A549 (cell line): ENCODE results near the gene KCNIP4. TPM values are rescaled to one million over a fixed set of nuclear protein-coding genes. Genes with fewer than 3 reads are reported as not detected.

ENCODE experiments used
- ATAC-seq, 2 experiments: fragments of 200-7000 bp in 1 of 2; fragments of >200 bp in 1 of 2; cut with Nextera tagmentation in 1 of 2; cut with Tn5 transposase in 1 of 2; 3 replicates each; pipeline versions ENCODE4 v1.8.0 to v1.9.1; 2018 to 2020; ENCODE audit warnings: mild to moderate bottlenecking in 1 of 2, moderate library complexity in 1 of 2
- CTCF ChIA-PET: fragments of 300-600 bp; sonication (Branson Sonifier 250); formaldehyde crosslinking; extraction: SDS; loops from one replicate; lab custom pipeline; 2021; ENCODE audit warnings: antibody characterized with exemption, inconsistent platforms; lab: Yijun Ruan, JAX
- POLR2A ChIA-PET: fragments of 350-600 bp; formaldehyde crosslinking; extraction: SDS; loops from one replicate; lab custom pipeline; 2021; ENCODE audit warnings: antibody characterized with exemption, inconsistent platforms; lab: Yijun Ruan, JAX
- DNase-seq, 2 experiments: peaks; one replicate each; pipeline versions ENCODE4 v3.0.0 to v3.0.0-alpha.2; 2011 to 2016; ENCODE audit warnings: low read depth in 1 of 2, low spot score in 1 of 2
- FAIRE-seq: peaks from 2 replicates; lab custom pipeline; 2011; peaks lifted over from hg19 to GRCh38; lab: Jason Lieb, UNC
- H3K27ac ChIP-seq, 2 experiments: fragments of >200 bp; sonication (Bioruptor Twin); formaldehyde crosslinking; 3 replicates each; pipeline ENCODE4 v1.5.1; 2016 to 2017
- H3K4me1 ChIP-seq: fragments of >200 bp; sonication (Bioruptor Twin); formaldehyde crosslinking; 3 replicates; pipeline ENCODE4 v1.6.1; 2016
- H3K4me2 ChIP-seq: fragments of >200 bp; sonication (Bioruptor Twin); formaldehyde crosslinking; 3 replicates; pipeline ENCODE4 v1.6.1; 2016
- H3K4me3 ChIP-seq: fragments of >200 bp; sonication (Bioruptor Twin); formaldehyde crosslinking; 3 replicates; pipeline ENCODE4 v1.5.1; 2016
- H3K9me3 ChIP-seq: fragments of >200 bp; sonication (Bioruptor Twin); formaldehyde crosslinking; 3 replicates; pipeline ENCODE4 v1.6.1; 2016
- ATOH8 ChIP-seq: fragments of 250-450 bp; sonication (Bioruptor Pico); IDR thresholded peaks from 2 replicates; pipeline ENCODE4 v1.5.0; 2020; ENCODE audit warnings: low read depth, mild to moderate bottlenecking, moderate library complexity
- CBX2 ChIP-seq: fragments of 200-600 bp; sonication (generic); IDR thresholded peaks from 2 replicates; pipeline ENCODE4 v1.6.1; 2016; ENCODE audit warnings: low read depth, mild to moderate bottlenecking, borderline replicate concordance
- CBX8 ChIP-seq: fragments of 200-600 bp; sonication (generic); IDR thresholded peaks from 2 replicates; pipeline ENCODE4 v1.6.1; 2016
- CEBPB ChIP-seq, 2 experiments: fragments of >200 bp in 1 of 2; sonication (Bioruptor Twin) in 1 of 2; formaldehyde crosslinking in 1 of 2; IDR thresholded peaks; 2 replicates each; pipeline ENCODE4 v1.6.1; 2012 to 2016
- CHD4 ChIP-seq: fragments of 200-600 bp; sonication (generic); IDR thresholded peaks from 2 replicates; pipeline ENCODE4 v1.6.1; 2016; ENCODE audit warnings: antibody characterized with exemption, mild to moderate bottlenecking, borderline replicate concordance
- CTCF ChIP-seq: fragments of >200 bp; sonication (Bioruptor Twin); formaldehyde crosslinking; IDR thresholded peaks from 3 replicates; pipeline ENCODE4 v1.5.1; 2016
- EP300 ChIP-seq, 2 experiments: fragments of >200 bp; sonication (Bioruptor Twin); formaldehyde crosslinking; IDR thresholded peaks; 2 replicates in 1 of 2; 3 replicates in 1 of 2; pipeline ENCODE4 v1.6.1; 2016 to 2017
- ESRRA ChIP-seq: fragments of 150-350 bp; IDR thresholded peaks from 2 replicates; pipeline ENCODE4 v1.6.1; 2014; ENCODE audit warnings: mild to moderate bottlenecking, low read length, borderline replicate concordance
- FOSB ChIP-seq: fragments of 250-450 bp; sonication (Bioruptor Pico); IDR thresholded peaks from 2 replicates; pipeline ENCODE4 v1.5.0; 2020; ENCODE audit warnings: mild to moderate bottlenecking, moderate library complexity
- FOSL2 ChIP-seq, 2 experiments: fragments of 450-650 bp in 1 of 2; fragments of >200 bp in 1 of 2; sonication (Bioruptor Twin) in 1 of 2; formaldehyde crosslinking; IDR thresholded peaks; 2 replicates each; pipeline versions ENCODE4 v1.5.0 to v1.6.1; 2016 to 2020; ENCODE audit warnings: mild to moderate bottlenecking in 1 of 2, moderate library complexity in 1 of 2
- GATA3 ChIP-seq: IDR thresholded peaks from 2 replicates; pipeline ENCODE4 v1.6.1; 2012; ENCODE audit warnings: borderline replicate concordance
- HEYL ChIP-seq: fragments of 250-450 bp; sonication (Bioruptor Pico); IDR thresholded peaks from 2 replicates; pipeline ENCODE4 v1.8.0; 2021; ENCODE audit warnings: mild to moderate bottlenecking, moderate library complexity
- HOXB13 ChIP-seq: fragments of 250-450 bp; sonication (Bioruptor Pico); IDR thresholded peaks from 2 replicates; pipeline ENCODE4 v1.5.0; 2020; ENCODE audit warnings: low read depth, mild to moderate bottlenecking, moderate library complexity
- HOXB5 ChIP-seq: fragments of 250-450 bp; sonication (Bioruptor Pico); IDR thresholded peaks from 2 replicates; pipeline ENCODE4 v1.5.0; 2020; ENCODE audit warnings: mild to moderate bottlenecking, moderate library complexity
- MAX ChIP-seq: IDR thresholded peaks from 2 replicates; pipeline ENCODE4 v1.6.1; 2012
- NPAS2 ChIP-seq: fragments of 250-450 bp; sonication (Bioruptor Pico); IDR thresholded peaks from 2 replicates; pipeline ENCODE4 v1.8.0; 2022; ENCODE audit warnings: mild to moderate bottlenecking, moderate library complexity, borderline replicate concordance
- RARB ChIP-seq: fragments of 250-450 bp; sonication (Bioruptor Pico); IDR thresholded peaks from 2 replicates; pipeline ENCODE4 v1.8.0; 2021; ENCODE audit warnings: mild to moderate bottlenecking, moderate library complexity
- REST ChIP-seq: fragments of 200-600 bp; sonication (generic); IDR thresholded peaks from 2 replicates; pipeline ENCODE4 v1.6.1; 2016; ENCODE audit warnings: antibody characterized with exemption, mild to moderate bottlenecking, moderate library complexity
- SREBF2 ChIP-seq: fragments of 450-650 bp; IDR thresholded peaks from 2 replicates; pipeline ENCODE4 v1.6.1; 2014; ENCODE audit warnings: mild to moderate bottlenecking, moderate library complexity
- TP53 ChIP-seq: fragments of 250-450 bp; sonication (Bioruptor Pico); IDR thresholded peaks from 2 replicates; pipeline ENCODE4 v1.5.0; 2021; ENCODE audit warnings: mild to moderate bottlenecking, moderate library complexity
- ZFP36 ChIP-seq: fragments of 450-650 bp; IDR thresholded peaks from 2 replicates; pipeline ENCODE4 v1.6.1; 2014; ENCODE audit warnings: borderline replicate concordance; ENCODE audit not compliant: partially characterized antibody
- ZSCAN20 ChIP-seq: fragments of 250-450 bp; sonication (Bioruptor Pico); IDR thresholded peaks from 2 replicates; pipeline ENCODE4 v1.8.0; 2022; ENCODE audit warnings: mild to moderate bottlenecking, moderate library complexity
- WGBS: methylation state at CpG from one replicate; pipeline ENCODE4 v1.1.6; 2017; ENCODE audit errors: missing lambda C conversion rate; 5-methylcytosine and 5-hydroxymethylcytosine counted together
- polyA plus RNA-seq, 4 experiments: library from polyadenylated mRNA; depleted of rRNA in 3 of 4; stranded (reverse); fragments of >200 nt; fragmentation: RNase III in 1 of 4; extraction: RNeasy Plus Mini Kit Qiagen cat#74134 plus additional on column Dnase treatment in 1 of 4; gene quantifications; 2 replicates in 3 of 4; 3 replicates in 1 of 4; pipeline ENCODE4 v1.2.3, GENCODE V29; 2011 to 2017
- TF ChIP-seq, protein P1 (sequence below): fragments of 450-650 bp; IDR thresholded peaks from 2 replicates; pipeline ENCODE4 v1.6.1; 2014; ENCODE audit warnings: antibody characterized with exemption

The KCNIP4 gene
- polyA plus RNA-seq, 2 of the 4 experiments (the other 2 are of a cell fraction) = not detected

GRCh38 chr4:20954541-20954940 is 994.0 kb downstream of the KCNIP4 start:
- POLR2A ChIA-PET = no interaction called here
- H3K4me2 ChIP-seq = no peak overlapping the region
- no peak overlapping the region for H3K4me3 ChIP-seq
- TF ChIP-seq ZFP36 (no peak), ESRRA (no peak), CEBPB (IDR thresholded peaks at IDR 0.05) (no peak), HOXB5 (CRISPR knock-in tag) (no peak), NPAS2 (CRISPR knock-in tag) (no peak), CBX2 (no peak), REST (no peak), FOSB (no peak), FOSL2 (IDR thresholded peaks at IDR 0.05) (no peak), FOSL2 (CRISPR knock-in tag; IDR thresholded peaks at IDR 0.05) (no peak), SREBF2 (no peak), MAX (no peak), HOXB13 (CRISPR knock-in tag) (no peak), EP300 (IDR thresholded peaks at IDR 0.05) (no peak), GATA3 (no peak), CBX8 (no peak)
- TF ChIP-seq, protein P1, sequence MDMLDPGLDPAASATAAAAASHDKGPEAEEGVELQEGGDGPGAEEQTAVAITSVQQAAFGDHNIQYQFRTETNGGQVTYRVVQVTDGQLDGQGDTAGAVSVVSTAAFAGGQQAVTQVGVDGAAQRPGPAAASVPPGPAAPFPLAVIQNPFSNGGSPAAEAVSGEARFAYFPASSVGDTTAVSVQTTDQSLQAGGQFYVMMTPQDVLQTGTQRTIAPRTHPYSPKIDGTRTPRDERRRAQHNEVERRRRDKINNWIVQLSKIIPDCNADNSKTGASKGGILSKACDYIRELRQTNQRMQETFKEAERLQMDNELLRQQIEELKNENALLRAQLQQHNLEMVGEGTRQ = no peak
- WGBS = 32% methylated on average over 5 of the region's 5 CpGs
- H3K9me3 ChIP-seq = no peaks in the 10 kb centered on the region
- CTCF ChIA-PET = no interaction called here
- ATAC-seq (no peak), DNase-seq (no peak), FAIRE-seq (no peak)
- no peak overlapping the region for H3K27ac ChIP-seq
- H3K4me1 ChIP-seq = no peaks in the 10 kb centered on the region

GRCh38 chr4:20944961-20945360 is 1003.6 kb downstream of the KCNIP4 start:
- no peak overlapping the region for H3K4me3 ChIP-seq
- FAIRE-seq (no peak), ATAC-seq (no peak)
- H3K4me2 ChIP-seq = no peak overlapping the region
- TF ChIP-seq CHD4 (no peak), ZSCAN20 (CRISPR knock-in tag) (no peak), RARB (CRISPR knock-in tag) (no peak), CTCF (no peak), TP53 (CRISPR knock-in tag) (no peak), HEYL (no peak), ATOH8 (no peak), MAX (no peak)
- TF ChIP-seq, all 56 proteins: peak for 0
- Histone ChIP-seq H3K9me3 (no peaks in the 10 kb centered on the region), H3K27ac (no peak overlapping the region), H3K4me1 (no peaks in the 10 kb centered on the region)
- no peak for DNase-seq
- CTCF ChIA-PET = no interaction called here
- POLR2A ChIA-PET = no interaction called here
